Endometrial microvascular endothelial cells (primary cell): ENCODE measurements around the gene BRD3OS. TPM values are rescaled to one million over a fixed set of nuclear protein-coding genes. Genes with fewer than 3 reads are reported as not detected.

Source experiments
- in situ Hi-C: cut with HindIII; loops from 2 replicates; pipeline ENCODE4 v1.10.0; 2017; ENCODE audit warnings: low sequenced_read_pairs, low pct_unique_long_range_greater_than_20kb; ENCODE audit errors: inconsistent ontology term
- total RNA-seq: library from RNA; depleted of rRNA; stranded (reverse); fragments of >200 nt; gene quantifications from one replicate; pipeline ENCODE4 v1.2.3, GENCODE V29; 2015; ENCODE audit errors: inconsistent ontology term

BRD3OS gene
- total RNA-seq, 1 donor from 2014 or later = 18.4 TPM

DNA sequence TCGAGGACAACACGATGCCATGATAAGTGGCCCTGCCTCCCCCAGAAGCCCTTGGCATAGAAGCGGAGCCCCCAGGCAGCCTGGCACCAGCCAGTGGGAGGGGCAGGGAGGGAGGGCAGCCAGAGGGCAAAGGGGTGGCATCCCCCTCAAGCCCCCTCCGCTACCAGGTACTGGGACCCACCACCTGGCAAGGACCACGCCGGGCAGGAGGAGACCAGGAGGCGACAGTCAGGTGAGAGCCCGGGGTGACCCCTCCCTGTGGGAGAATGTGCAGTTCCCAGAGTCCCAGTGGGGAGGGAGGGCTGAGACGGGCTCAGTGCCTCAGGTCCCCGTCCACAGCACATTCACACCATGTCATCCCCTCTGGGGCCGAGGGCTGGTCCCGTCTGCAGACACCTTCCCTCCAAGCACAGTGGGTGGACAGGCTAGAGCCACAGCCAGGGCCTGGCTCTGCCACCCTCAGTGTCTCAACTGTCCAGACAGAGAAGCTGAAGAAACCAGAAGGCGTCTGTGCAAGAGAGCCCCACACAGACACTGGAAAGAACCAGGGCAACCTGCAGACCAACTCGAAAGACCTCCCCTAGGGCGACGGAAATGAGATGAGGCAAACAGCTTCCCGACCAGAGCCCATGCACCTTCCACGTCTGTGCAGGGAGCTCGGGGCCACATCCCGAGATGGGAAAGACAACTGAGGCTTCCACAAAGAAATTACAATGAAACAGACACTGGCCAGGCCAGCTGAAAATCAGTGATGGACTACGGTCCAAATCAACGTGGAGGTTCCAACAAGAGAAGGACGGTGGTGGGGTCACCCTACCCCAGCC, 31.4 kb downstream of the BRD3OS start:
- in situ Hi-C loops = no loop called here

DNA sequence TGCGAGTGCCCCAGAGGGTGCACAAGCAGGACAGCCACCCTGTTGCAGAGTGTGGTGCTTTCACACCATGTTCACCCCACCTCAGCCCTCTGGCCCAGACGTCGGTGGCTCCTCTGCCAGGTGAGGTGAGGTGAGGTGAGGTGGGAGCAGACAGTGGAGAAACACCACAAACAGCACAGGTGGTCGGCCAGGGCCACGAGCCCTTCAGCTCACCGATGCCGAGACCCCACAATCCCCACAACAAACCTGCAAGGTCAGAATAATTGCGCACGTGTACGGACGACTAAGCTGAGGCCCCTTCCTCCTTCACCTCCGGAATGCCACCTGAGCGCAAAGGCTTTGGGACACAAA, 32.0 kb downstream of the BRD3OS start:
- in situ Hi-C loops = no loop called here

DNA sequence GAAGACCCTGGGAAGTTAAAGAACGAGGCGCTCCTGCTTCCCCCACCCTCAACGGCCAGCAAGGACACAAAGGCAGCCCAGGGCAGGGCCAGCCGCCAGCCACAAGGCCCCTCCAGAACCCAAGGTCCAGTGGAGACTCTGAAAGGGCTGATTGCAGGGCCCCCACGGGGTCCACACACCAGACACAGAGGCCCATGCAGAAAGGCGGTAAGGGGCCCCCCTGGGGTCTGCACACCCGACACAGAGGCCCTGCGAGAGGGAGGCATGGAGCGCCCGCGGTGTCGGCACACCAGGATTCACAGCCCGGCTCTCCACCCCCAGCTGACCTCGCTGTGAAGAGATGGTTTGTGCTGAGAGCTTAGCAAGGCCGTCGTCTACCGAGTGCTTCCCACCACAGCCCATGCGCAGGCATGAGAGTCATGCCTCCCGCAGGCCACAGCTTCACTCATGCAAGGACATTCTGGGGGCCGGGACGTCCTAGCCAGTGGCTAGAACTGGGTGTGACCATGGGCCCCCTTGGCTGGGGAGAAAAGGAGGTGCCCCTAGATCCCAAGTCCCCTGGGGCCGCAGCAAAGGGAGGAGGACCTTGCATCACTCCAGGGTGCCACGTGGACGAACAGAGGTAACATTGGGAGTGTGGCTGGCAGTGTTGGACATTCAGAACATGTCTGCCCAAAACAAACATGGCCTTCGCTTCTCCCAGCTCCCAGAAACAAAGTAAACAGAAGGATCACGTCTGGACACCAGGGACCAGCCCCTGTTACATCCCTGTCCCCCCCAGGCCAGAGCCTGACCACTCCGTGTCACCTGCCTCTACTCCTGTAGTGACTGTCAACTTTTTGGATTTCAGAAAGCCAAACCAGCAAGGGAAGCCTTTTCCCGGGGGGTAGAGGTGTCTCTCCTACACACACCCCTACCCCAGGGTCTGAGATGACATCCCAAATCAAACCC, 32.7 kb downstream of the BRD3OS start:
- in situ Hi-C loops = no loop called here

DNA sequence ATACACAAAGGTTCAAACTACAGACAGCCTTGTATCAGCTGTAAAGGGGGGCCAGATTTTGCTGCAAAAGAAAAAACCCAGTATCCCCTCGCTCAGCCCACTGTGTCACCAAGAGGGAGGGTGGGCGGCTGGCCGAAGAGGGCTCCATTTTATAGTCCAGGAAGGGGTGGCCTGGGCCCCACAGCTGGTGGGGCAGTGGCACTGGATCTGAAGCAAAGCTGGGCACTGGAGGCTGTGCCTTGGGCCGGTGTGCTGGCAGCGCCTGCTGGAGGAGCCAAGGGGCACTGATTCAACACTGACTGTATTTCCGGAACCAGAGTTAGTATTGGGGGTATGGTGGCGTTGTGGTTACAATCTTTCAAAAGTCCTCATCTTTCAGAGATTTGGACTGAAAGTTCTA, 33.4 kb downstream of the BRD3OS start:
- in situ Hi-C loops = no loop called here

DNA sequence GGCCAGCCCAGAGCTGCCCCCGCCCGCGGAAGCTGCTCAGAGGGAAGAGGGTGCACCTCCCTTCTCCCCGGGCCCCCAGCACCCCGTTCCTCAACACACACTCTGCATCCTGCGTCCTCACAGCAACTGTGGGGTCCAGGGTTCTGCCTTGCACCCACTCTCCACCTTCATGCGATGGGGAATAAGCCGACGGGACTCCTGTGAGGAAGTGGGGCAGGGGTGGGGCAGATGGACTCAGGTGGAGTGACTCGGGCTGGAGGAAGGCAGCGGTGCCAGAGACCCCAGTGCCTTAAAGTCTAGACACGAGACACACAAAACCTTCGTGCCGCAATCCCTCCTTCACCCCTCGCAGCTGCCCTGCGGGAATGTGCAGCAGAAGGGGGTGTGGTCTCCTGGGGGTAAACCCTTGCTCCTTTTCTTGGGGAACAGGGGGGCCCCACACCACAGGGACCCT, 33.9 kb downstream of the BRD3OS start:
- in situ Hi-C loops = no loop called here

DNA sequence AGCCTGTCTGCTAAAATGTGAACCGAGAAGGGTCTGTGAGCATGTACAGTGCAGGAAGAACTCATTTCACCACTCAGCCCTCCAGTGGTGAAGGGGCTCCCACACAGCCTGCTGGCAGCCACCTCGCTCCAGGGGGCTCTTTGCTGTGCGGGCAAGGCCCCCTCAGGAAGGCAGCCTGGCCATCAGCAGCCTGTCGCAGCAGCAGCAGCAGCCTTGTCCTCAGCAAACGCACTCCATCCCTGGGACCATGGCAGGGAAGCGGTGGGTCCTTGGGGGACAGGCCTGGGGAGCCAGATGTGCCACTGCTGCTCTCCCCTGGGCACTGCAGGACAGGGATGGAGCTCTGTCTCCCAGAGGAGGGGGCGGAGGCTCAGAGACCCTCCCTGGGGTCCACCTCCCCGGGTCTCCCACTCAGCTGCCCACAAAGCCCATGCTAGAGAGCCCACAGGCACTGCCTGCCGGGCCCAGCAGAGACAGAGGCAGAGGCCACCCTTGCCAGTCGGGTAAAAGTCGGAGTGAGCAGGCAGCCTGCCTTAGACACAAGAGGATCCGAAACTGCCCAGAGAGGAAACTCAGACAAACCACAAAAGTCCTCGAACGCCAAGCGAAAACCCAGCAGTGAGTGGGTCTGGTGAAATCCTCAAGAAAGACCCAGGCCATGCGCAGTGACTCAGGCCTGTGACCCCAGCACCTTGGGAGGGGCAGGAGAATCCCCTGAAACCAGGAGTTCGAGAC, 34.5 kb downstream of the BRD3OS start:
- in situ Hi-C loops = no loop called here

DNA sequence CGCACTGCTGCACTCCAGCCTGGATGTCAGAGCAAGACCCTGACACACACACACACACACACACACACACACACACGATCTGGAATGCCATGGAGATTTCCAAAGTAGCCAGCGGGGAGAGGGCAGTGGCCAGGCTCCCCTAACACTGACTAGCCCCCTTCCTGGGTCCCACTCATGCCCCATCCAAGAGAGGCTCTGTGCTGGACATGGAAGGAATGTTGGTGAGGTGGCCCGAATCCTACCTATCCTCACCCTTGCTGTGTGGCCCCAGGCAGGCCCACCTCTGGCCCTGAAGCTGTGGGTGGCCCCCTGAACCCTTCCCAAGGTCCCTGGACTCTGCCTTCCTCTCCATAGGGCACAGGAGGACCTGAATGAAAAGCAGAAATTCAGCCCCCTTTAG, 35.3 kb downstream of the BRD3OS start:
- in situ Hi-C loops = no loop called here

DNA sequence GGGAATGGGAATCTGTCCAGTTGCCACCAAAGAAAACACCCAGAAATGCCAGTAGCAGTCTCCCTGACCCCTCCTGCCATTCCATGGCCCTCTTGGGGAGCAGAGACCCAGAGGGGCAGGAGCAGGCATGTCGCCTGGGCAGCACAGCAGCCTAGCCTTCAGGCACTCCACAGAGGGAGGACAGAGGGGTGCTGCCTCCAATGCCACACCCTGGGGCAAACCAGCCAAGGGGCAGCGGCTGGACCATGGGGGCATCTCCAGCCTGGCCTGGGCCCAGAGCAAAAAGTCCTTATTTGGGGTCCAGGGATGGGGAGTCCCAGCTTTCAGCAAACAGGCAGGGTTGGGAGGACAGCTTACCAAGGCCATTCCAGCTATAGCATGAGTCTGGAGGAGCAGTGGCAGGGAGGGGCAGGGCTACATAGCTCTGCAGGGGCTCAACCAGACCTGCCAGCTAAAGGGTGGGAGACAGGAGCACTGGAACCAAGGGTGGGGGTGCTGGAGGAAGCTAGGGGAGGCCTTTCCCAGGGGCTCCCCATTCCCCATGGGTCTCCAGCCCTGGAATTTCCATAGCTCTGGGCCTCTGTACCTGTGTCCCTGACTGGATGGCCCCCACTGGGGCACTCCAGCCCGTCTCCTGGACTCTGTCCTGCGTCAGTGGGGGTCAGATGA, 35.9 kb downstream of the BRD3OS start:
- in situ Hi-C loops = no loop called here

DNA sequence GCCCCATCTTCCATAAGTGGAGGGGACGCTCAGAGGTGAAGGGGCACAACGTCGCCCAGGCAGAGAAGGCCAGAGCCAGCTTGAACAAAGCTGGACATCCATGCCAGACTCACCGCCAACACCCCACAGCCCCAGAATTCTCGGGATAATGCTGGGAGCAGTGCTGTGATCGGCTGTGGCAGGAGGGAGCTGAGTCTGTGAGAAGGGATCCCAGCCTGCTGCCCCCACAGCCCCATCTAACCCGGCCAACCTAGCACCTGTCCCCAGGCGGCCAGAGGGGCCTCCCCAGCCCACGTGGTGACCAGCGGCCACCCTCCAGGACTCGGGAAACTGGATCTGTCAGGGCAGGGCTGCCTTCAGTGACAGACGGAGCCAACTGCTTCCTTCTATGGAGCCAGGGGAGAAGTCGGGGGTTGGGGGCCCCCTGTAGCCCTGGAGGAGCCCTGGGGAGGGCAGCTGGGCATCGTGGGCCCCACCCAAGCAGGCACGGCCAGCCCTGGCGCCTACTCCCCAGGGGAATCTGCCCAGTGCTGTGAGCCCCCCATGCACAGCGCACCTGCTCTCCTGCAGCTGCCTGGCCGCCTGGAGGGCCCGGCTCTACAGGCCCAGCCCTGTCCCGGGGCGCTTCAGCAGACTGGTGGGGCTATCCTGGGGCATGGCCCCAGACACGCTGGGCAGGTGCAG, 36.5 kb downstream of the BRD3OS start:
- in situ Hi-C loops = no loop called here

DNA sequence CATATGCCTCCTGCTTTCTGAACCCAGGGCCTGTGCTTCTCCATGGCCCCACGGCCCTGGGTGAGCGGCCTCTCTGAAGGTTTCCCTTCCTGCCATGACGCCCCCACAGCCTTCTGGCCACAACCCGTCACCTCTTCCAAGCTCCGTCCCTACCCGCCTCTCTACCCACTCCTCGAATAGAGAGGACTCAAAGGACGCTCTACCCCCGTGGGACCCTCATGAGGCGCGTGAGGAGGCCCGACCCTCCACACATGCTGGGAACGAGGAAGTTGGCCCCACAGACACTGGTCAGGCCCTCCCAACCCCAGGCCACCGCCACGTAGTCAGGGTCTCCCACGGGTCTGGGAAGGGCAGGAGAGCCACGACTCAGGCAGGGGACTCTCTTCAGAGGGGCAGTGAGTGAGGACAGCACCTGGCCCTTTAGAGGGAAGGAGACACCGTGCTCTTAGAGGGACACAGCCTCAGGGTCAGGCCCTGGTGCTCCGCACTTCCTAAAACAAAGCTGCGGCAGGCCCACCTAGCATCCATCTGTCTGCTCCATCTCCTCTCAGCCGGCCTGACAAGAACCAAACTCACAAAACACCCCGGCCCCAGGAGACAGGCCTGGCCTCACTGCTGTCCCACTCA, 37.3 kb downstream of the BRD3OS start:
- in situ Hi-C loops = no loop called here

DNA sequence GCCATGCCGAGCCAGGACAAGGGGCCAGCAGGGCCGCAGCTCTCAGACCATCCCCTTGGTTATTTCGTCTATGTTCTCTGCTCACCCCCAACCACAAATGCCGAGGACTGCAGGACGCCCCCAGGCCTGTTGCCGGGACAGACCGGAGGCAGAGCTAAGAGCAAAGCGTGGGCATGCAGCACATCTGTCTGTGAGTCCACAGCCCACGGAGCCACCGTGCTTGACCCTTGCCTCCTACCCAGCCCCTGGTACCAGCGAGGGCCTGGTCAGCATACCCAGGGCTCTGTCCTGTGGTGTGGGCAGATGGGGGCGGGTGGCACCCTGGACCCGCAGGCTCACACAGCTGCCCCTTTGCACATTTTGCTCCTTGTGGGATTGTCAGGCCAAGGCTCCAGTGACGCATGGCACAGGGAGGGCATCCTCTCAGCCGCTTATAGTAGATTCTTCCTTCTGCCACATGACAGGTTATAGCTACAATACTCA, 37.8 kb downstream of the BRD3OS start:
- in situ Hi-C loops = no loop called here

DNA sequence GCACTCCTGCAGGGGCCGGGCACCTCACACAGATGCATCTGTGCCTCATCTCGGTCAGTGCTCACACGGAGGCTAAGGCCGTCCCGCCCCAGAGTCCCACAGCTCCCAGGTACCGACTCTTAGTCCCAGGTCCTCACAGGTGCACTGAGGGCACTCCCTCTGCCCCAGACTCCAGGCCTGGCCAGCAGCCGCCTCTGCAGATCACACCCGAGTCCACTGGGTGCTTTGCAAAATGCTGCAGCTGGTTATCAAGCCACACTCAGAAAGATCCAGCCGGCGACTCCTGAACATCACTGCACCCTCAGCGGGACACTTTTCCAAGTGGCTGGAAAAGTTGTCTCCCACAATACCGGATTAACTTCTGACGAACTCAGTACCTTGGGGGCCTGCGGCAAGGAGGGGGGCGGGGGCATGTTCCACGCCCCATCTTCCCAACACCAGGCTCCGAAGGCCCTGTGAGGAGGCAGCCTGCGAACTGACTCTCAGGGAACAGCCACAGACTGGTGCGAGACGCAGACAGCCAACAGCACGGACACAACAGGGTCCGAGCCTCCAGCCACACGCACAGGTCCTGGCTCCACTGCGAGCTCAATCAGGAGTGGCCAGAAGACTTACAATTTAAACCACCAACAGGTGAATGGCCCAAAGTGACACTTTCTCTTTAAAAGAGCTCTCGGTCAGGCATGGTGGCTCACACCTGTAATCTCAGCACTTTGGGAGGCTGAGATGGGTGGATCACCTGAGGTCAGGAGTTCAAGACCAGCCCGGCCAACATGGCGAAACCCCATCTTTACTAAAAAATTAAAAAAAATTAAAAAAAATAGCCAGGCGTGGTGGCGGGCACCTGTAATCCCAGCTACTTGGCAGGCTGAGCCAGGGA, 38.5 kb downstream of the BRD3OS start:
- in situ Hi-C loops = no loop called here

DNA sequence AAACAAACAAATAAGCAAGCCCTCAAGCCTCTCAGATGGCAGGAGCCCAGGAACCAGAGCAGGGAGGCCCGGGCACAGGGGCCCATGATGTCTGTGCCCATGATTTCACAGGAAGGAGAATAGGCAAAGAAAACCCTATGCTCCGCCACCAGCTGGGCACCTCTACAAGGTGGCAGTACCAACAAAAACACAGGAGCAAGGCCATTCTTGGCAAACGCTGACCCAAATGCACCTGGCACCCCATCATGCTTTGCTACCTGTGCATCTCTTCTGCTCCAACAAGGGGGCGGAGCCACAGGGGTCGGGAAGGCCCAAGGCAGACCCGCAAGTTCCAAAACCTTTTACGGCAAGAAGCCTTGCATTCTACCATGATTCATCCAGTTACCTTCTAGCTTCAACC, 39.4 kb downstream of the BRD3OS start:
- in situ Hi-C loops = no loop called here

DNA sequence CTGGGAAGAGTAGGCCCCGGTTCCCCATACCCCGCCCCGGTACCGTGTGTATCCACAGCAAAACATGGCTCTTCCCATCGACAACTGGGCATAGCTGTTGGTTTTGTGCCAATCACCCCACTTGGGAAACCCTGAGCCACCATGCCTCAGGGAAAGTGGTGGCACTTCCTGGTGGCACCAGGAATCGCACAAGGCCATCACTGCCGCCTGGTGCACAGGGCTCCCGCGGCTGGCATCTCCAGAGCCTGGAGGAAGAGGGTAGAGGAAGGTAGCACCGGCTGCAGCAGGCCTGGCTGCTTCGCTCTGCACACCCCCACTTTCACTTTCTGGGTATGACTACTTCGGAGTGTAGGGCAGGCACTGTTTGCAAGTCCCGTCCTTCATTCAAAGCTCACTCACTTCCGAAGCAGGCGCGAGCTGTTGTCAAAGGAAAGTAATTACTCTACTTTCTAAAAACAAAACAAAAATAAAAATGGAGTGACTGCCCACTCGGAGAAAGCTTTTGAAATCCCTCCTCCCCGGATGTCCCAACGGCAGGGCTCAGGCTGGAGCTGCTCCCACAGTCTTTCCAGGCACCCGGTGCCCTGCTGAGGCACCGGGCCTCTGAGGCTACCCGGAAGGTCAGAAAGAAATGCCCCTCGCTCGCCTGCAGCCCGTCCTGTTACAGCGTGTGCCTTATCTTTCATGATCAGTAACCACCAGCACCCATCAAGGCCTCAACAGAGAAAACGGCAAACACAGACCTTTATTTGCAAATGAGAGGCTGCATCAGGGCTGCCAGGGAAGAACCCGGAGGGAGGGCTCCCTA, 40.5 kb downstream of the BRD3OS start:
- in situ Hi-C loops = no loop called here

DNA sequence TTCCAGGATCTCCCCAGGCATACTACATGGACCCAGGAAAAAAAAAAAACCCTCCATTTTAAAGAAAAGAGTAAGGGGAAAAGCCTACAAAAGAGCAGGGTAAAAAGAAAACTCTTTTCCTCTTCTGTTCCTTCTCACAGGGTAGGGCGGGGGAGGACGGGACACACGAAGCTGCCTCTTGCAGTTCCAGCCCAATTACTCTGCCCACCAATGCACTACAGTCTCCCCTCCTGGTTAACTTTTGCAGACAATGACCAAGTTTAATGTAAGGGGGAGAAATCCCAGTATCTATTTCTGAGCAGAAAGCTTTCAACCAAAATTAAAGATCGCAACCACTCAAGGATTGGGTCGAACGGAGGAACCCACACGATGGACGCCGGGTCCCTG, 41.2 kb downstream of the BRD3OS start:
- in situ Hi-C loops = no loop called here
